Body of pancreas (tissue), 4 donors: ENCODE measurements around the gene ZKSCAN4.

Experiments
- POLR2A ChIP-seq, 3 donors: fragments of 450-650 bp; IDR thresholded peaks; one replicate each; pipeline ENCODE4 v1.6.1; 2016; ENCODE audit warnings: antibody characterized with exemption in 3 of 3, mild to moderate bottlenecking in 2 of 3
- TF ChIP-seq, protein P1 (sequence below), 7 experiments: fragments of 450-650 bp in 4 of 7; fragments of 200-600 bp in 3 of 7; sonication (generic) in 3 of 7; IDR thresholded peaks; one replicate each; pipeline ENCODE4 v1.5.1; 2016 to 2019; ENCODE audit warnings: antibody characterized with exemption in 7 of 7

DNA sequence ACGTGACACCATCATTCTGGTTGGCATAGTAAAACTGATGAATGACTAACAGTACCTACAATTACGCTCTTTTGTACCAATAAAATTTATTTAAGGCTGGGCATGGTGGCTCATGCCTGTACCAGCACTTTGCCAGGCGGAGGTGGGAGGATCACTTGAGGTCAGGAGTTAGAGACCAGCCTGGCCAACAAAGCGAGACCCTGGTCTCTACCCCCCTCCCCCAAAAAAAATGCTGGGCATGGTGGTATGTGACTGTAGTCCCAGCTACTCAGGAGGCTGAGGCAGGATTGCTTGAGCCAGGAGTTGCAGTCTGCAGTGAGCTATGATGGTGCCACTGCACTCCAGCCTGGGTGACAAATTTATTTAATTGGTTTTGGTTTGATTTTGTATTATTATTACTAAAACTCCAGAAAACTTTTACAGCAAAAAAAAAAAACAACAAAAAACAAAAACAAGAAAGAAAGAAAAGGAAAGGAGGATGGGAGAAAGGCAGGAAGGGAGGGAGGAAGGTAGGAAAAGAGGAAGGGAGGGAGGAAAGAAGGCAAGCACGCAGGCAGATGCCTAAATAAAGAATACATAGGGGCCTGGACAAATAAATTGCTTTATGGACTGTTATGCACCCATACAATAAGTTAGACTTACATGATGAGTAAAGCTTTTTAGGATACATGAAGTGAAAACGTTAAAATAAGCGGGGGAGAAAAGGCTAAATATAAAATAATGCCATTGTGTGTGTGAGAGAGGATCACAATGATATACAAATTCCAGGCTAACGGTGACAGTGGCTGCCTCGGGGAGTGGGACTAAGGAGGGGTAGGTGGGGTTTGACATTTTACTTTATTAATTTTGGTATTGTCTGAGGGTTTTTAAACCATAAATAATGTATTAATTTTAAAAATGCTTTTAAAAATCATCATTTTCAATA is 27.7 kb downstream of the ZKSCAN4 start:
- TF ChIP-seq, protein P1, sequence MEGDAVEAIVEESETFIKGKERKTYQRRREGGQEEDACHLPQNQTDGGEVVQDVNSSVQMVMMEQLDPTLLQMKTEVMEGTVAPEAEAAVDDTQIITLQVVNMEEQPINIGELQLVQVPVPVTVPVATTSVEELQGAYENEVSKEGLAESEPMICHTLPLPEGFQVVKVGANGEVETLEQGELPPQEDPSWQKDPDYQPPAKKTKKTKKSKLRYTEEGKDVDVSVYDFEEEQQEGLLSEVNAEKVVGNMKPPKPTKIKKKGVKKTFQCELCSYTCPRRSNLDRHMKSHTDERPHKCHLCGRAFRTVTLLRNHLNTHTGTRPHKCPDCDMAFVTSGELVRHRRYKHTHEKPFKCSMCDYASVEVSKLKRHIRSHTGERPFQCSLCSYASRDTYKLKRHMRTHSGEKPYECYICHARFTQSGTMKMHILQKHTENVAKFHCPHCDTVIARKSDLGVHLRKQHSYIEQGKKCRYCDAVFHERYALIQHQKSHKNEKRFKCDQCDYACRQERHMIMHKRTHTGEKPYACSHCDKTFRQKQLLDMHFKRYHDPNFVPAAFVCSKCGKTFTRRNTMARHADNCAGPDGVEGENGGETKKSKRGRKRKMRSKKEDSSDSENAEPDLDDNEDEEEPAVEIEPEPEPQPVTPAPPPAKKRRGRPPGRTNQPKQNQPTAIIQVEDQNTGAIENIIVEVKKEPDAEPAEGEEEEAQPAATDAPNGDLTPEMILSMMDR (IDR thresholded peaks at IDR 0.05) = no peak
- TF ChIP-seq POLR2A (IDR thresholded peaks at IDR 0.05) = no peak
